ENCODE measurements around the gene TEX14. TPM values are rescaled to one million over a fixed set of nuclear protein-coding genes. Genes with fewer than 3 reads are reported as not detected.

The TEX14 gene, protein sequence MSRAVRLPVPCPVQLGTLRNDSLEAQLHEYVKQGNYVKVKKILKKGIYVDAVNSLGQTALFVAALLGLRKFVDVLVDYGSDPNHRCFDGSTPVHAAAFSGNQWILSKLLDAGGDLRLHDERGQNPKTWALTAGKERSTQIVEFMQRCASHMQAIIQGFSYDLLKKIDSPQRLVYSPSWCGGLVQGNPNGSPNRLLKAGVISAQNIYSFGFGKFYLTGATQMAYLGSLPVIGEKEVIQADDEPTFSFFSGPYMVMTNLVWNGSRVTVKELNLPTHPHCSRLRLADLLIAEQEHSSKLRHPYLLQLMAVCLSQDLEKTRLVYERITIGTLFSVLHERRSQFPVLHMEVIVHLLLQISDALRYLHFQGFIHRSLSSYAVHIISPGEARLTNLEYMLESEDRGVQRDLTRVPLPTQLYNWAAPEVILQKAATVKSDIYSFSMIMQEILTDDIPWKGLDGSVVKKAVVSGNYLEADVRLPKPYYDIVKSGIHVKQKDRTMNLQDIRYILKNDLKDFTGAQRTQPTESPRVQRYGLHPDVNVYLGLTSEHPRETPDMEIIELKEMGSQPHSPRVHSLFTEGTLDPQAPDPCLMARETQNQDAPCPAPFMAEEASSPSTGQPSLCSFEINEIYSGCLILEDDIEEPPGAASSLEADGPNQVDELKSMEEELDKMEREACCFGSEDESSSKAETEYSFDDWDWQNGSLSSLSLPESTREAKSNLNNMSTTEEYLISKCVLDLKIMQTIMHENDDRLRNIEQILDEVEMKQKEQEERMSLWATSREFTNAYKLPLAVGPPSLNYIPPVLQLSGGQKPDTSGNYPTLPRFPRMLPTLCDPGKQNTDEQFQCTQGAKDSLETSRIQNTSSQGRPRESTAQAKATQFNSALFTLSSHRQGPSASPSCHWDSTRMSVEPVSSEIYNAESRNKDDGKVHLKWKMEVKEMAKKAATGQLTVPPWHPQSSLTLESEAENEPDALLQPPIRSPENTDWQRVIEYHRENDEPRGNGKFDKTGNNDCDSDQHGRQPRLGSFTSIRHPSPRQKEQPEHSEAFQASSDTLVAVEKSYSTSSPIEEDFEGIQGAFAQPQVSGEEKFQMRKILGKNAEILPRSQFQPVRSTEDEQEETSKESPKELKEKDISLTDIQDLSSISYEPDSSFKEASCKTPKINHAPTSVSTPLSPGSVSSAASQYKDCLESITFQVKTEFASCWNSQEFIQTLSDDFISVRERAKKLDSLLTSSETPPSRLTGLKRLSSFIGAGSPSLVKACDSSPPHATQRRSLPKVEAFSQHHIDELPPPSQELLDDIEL (N-terminal part only)
- 0.33 TPM for polyA plus RNA-seq (2013, experiment 1 of 2)
- polyA plus RNA-seq (2013, experiment 2 of 2) = 0.25 TPM

GRCh38 chr17:58691701-58692238 lies at the start of gene TEX14:
TEX14 (minus strand) TSS chr17:58692045; CDS start chr17:58652001, 40,044 bp downstream.
- H3K27ac ChIP-seq (ENCODE audit: low read depth, low read length, severe bottlenecking) = no peak within 1 kb of the TSS

GRCh38 chr17:58741121-58741625 lies 49.3 kb upstream of the TEX14 start:
- H3K9me3 ChIP-seq (ENCODE audit: control insufficient read depth, low read length) = no peaks in the 10 kb centered on the region
- no peaks in the 10 kb centered on the region for H3K36me3 ChIP-seq (ENCODE audit: control insufficient read depth, insufficient read depth, low read length)
- no peak overlapping the region for H3K27ac ChIP-seq (ENCODE audit: low read depth, low read length, severe bottlenecking)
- WGBS, 2 experiments (ENCODE audit: insufficient coverage in 2 of 2) = 98 to 100% methylated on average over 4 to 5 of the region's 8 CpGs
- H3K4me1 ChIP-seq (ENCODE audit: control insufficient read depth, insufficient read depth, low read length, poor library complexity, severe bottlenecking) = no peaks in the 10 kb centered on the region
- H3K4me3 ChIP-seq (ENCODE audit: extremely low read depth, insufficient read depth, low read length, poor library complexity, severe bottlenecking) = no peak overlapping the region

More at GRCh38 chr17:58691701-58692238, at the start of gene TEX14:
- WGBS, 2 experiments (ENCODE audit: insufficient coverage in 2 of 2) = 86 to 95% methylated on average over 10 to 15 of the region's 19 CpGs
- H3K4me1 ChIP-seq (ENCODE audit: control insufficient read depth, insufficient read depth, low read length, poor library complexity, severe bottlenecking) = no peaks in the 10 kb centered on the region
- no peaks in the 10 kb centered on the region for H3K9me3 ChIP-seq (ENCODE audit: control insufficient read depth, low read length)
- H3K36me3 ChIP-seq (ENCODE audit: control insufficient read depth, insufficient read depth, low read length) = no peaks in the 10 kb centered on the region
- peak within 1 kb of the TSS; percentile 49 for H3K4me3 ChIP-seq (ENCODE audit: extremely low read depth, insufficient read depth, low read length, poor library complexity, severe bottlenecking)

GRCh38 chr17:58734811-58735210 lies 43.0 kb upstream of the TEX14 start:
- WGBS, 2 experiments (ENCODE audit: insufficient coverage in 2 of 2) = 86 to 100% methylated on average over 1 of the region's 3 CpGs
- Histone ChIP-seq H3K4me1 (ENCODE audit: control insufficient read depth, insufficient read depth, low read length, poor library complexity, severe bottlenecking) (no peaks in the 10 kb centered on the region), H3K9me3 (ENCODE audit: control insufficient read depth, low read length) (no peaks in the 10 kb centered on the region)

GRCh38 chr17:58734040-58734439 lies 42.2 kb upstream of the TEX14 start:
- Histone ChIP-seq H3K4me1 (ENCODE audit: control insufficient read depth, insufficient read depth, low read length, poor library complexity, severe bottlenecking) (no peaks in the 10 kb centered on the region), H3K9me3 (ENCODE audit: control insufficient read depth, low read length) (no peaks in the 10 kb centered on the region), H3K36me3 (ENCODE audit: control insufficient read depth, insufficient read depth, low read length) (no peaks in the 10 kb centered on the region), H3K4me3 (ENCODE audit: extremely low read depth, insufficient read depth, low read length, poor library complexity, severe bottlenecking) (no peak overlapping the region), H3K27ac (ENCODE audit: low read depth, low read length, severe bottlenecking) (no peak overlapping the region)
- no CpG with 5 or more reads among the region's 3 CpGs for WGBS, 2 experiments (ENCODE audit: insufficient coverage in 2 of 2)

More at GRCh38 chr17:58734811-58735210, 43.0 kb upstream of the TEX14 start:
- no peak overlapping the region for H3K4me3 ChIP-seq (ENCODE audit: extremely low read depth, insufficient read depth, low read length, poor library complexity, severe bottlenecking)
- H3K27ac ChIP-seq (ENCODE audit: low read depth, low read length, severe bottlenecking) = no peak overlapping the region
- H3K36me3 ChIP-seq (ENCODE audit: control insufficient read depth, insufficient read depth, low read length) = no peaks in the 10 kb centered on the region

GRCh38 chr17:58730937-58731336 lies 39.1 kb upstream of the TEX14 start:
- Histone ChIP-seq H3K36me3 (ENCODE audit: control insufficient read depth, insufficient read depth, low read length) (no peaks in the 10 kb centered on the region), H3K4me3 (ENCODE audit: extremely low read depth, insufficient read depth, low read length, poor library complexity, severe bottlenecking) (no peak overlapping the region), H3K27ac (ENCODE audit: low read depth, low read length, severe bottlenecking) (no peak overlapping the region), H3K9me3 (ENCODE audit: control insufficient read depth, low read length) (no peaks in the 10 kb centered on the region), H3K4me1 (ENCODE audit: control insufficient read depth, insufficient read depth, low read length, poor library complexity, severe bottlenecking) (no peaks in the 10 kb centered on the region)

DNA sequence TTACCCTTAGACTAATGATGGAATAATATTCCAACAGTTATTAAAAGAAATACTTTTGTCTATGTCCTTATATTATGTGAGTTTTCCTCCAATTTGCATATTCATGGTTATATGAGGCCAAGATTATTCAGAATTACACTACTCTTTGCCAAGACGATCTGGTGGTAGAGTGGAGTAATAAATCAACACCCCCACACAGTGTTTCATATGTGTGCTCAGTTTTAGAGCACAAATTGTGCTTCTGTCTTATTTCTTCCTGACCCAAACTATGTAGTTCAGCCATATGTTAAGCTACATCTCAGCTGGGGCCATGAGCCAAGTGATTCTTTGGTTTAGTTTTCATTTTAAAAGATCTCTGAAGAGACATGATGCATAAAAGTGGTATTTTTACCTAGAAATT lies 37.0 kb upstream of the TEX14 start:
- no CpG with 5 or more reads among the region's 1 CpG for WGBS, 2 experiments (ENCODE audit: insufficient coverage in 2 of 2)
- Histone ChIP-seq H3K4me3 (ENCODE audit: extremely low read depth, insufficient read depth, low read length, poor library complexity, severe bottlenecking) (no peak overlapping the region), H3K27ac (ENCODE audit: low read depth, low read length, severe bottlenecking) (no peak overlapping the region), H3K36me3 (ENCODE audit: control insufficient read depth, insufficient read depth, low read length) (no peaks in the 10 kb centered on the region), H3K4me1 (ENCODE audit: control insufficient read depth, insufficient read depth, low read length, poor library complexity, severe bottlenecking) (no peaks in the 10 kb centered on the region), H3K9me3 (ENCODE audit: control insufficient read depth, low read length) (no peaks in the 10 kb centered on the region)

DNA sequence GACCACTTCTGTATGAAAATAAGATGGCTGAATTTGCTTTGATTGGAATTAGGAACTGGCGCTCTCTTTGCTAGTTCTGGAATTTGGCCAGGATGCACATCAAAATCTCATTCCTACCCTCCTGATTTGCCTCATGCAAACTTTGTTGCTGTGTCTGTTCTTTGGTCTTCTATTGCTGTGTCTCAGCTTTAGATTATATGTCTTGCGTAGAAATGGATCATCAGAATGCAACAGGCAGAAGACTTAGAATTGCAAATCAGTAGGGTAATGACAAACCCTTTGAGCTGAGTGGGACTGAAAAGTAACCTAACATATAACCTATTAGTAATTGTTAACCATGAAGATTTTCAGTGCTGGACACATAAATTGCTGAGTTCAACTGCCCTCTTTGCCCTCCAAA lies 30.9 kb upstream of the TEX14 start:
- 100% methylated on average over 1 of the region's 2 CpGs for WGBS, 2 experiments (ENCODE audit: insufficient coverage in 2 of 2)

DNA sequence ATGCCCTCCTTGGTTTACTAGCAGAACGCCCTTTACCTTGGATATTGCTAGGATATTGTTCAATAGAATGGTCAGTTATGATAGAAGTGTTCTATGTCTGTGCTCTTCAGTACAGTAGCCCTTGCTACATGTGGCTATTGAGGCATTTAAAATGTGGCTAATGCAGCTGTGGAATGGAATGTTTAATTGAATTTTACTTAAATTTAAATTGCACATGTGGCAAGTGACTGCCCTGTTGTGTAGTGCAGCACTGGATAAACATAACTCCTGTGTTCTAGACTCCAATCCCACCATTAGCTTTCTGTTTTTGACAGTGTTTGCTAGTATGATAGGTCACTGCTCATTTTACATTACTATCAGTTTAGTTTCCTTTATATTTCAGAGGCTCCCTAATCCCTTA lies 30.4 kb upstream of the TEX14 start:
- H3K4me1 ChIP-seq (ENCODE audit: control insufficient read depth, insufficient read depth, low read length, poor library complexity, severe bottlenecking) = no peaks in the 10 kb centered on the region
- H3K4me3 ChIP-seq (ENCODE audit: extremely low read depth, insufficient read depth, low read length, poor library complexity, severe bottlenecking) = no peak overlapping the region
- no peak overlapping the region for H3K27ac ChIP-seq (ENCODE audit: low read depth, low read length, severe bottlenecking)
- WGBS, 2 experiments (ENCODE audit: insufficient coverage in 2 of 2) = 89% methylated on average over 1 of the region's 1 CpG; no CpG with 5 or more reads in 1 of the 2 experiments
- H3K36me3 ChIP-seq (ENCODE audit: control insufficient read depth, insufficient read depth, low read length) = peaks cover 4% of the 10 kb centered on the region
- no peaks in the 10 kb centered on the region for H3K9me3 ChIP-seq (ENCODE audit: control insufficient read depth, low read length)

More for the DNA sequence above, 30.9 kb upstream of the TEX14 start:
- Histone ChIP-seq H3K36me3 (ENCODE audit: control insufficient read depth, insufficient read depth, low read length) (peaks cover 4% of the 10 kb centered on the region), H3K4me3 (ENCODE audit: extremely low read depth, insufficient read depth, low read length, poor library complexity, severe bottlenecking) (no peak overlapping the region), H3K9me3 (ENCODE audit: control insufficient read depth, low read length) (no peaks in the 10 kb centered on the region), H3K4me1 (ENCODE audit: control insufficient read depth, insufficient read depth, low read length, poor library complexity, severe bottlenecking) (no peaks in the 10 kb centered on the region), H3K27ac (ENCODE audit: low read depth, low read length, severe bottlenecking) (no peak overlapping the region)

DNA sequence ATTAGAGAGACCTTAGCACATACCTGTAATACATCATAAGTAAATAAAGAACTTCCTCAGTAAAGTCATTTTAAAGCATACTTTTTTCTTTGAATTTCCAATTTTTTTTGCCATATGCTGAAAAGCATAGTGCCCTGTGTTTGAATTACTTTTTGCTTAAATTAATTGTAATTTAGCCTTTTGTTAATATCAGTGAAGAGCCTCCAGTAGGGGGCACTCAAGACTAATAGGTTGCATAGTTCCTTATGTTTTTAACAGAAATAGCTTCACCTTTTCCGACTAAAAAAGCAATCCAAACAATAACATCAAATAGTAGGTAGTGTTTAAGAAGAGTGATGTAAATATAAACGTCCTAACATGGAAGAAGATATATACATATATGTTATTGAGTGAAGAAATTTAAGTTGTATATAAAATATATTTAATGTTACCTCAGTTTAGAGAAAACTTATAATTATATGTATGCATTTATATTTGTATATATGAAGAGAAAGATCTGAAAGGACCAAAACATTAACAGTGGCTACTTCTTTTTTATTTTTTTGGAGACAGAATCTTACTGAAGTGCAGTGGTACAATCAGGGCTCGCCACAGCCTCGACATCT lies 19.2 kb upstream of the TEX14 start:
- Histone ChIP-seq H3K27ac (ENCODE audit: low read depth, low read length, severe bottlenecking) (no peak overlapping the region), H3K4me1 (ENCODE audit: control insufficient read depth, insufficient read depth, low read length, poor library complexity, severe bottlenecking) (no peaks in the 10 kb centered on the region), H3K9me3 (ENCODE audit: control insufficient read depth, low read length) (no peaks in the 10 kb centered on the region), H3K4me3 (ENCODE audit: extremely low read depth, insufficient read depth, low read length, poor library complexity, severe bottlenecking) (no peak overlapping the region), H3K36me3 (ENCODE audit: control insufficient read depth, insufficient read depth, low read length) (peaks cover 4% of the 10 kb centered on the region)
- 100% methylated on average over 2 of the region's 4 CpGs for WGBS, 2 experiments (ENCODE audit: insufficient coverage in 2 of 2)
